Measurements from ENCODE around the gene GABBR2.

The GABBR2 gene

DNA sequence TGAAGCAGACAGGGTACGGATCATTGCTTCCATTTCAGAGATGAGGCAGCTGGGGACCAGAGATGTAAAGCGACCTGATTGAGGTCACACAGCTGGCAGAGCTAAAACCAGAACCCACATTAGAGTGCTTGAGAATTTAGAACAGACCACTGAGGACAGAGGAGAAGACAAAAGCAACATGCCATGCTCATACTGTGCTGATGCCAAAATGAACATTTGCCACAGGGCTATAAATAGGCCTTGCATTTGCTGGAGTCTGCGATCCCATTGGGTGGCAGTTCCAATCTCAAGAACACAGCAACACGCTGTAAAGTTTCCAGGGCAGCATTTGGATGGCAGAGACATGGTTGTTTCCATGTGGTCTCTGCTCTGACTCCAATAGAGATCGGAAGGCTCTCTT is 230.9 kb downstream of the GABBR2 start:
- Histone ChIP-seq H3K27ac (ENCODE audit: low read depth, low read length) (no peak overlapping the region), H4K12ac (ENCODE audit: low read depth, low read length) (no peak overlapping the region), H3K9ac (ENCODE audit: low read length) (no peak overlapping the region), H3K4ac (ENCODE audit: low read depth, low read length) (no peak overlapping the region), H3K18ac (ENCODE audit: low read length) (no peak overlapping the region), H3K9me3 (ENCODE audit: insufficient read depth, low read depth, low read length) (no peaks in the 10 kb centered on the region), H3K27me3 (ENCODE audit: insufficient read depth, low read length) (no peaks in the 10 kb centered on the region), H2AK5ac (ENCODE audit: low read length) (no peak overlapping the region), H3K79me2 (ENCODE audit: control insufficient read depth, insufficient read depth, low read length, poor library complexity) (no peaks in the 10 kb centered on the region), H3K4me1 (ENCODE audit: control insufficient read depth in 1 of 2, insufficient read depth in 2 of 2, low read length in 2 of 2) (peaks cover 0 to 3% of the 10 kb centered on the region in 2 experiments), H3K23ac (ENCODE audit: low read length) (no peak overlapping the region), H4K91ac (ENCODE audit: low read depth, low read length) (no peak overlapping the region), H3K36me3 (ENCODE audit: control insufficient read depth in 1 of 2, insufficient read depth in 2 of 2, low read length in 2 of 2) (no peaks in the 10 kb centered on the region), H3K4me2 (ENCODE audit: low read length) (no peak overlapping the region), H3K14ac (ENCODE audit: low read length) (no peak overlapping the region), H2BK5ac (ENCODE audit: low read depth, low read length, poor library complexity) (no peak overlapping the region), H4K8ac (ENCODE audit: low read depth, low read length) (no peak overlapping the region), H2AFZ (ENCODE audit: insufficient read depth, low read length, poor library complexity) (no peak overlapping the region), H3K79me1 (ENCODE audit: low read length) (no peaks in the 10 kb centered on the region), H2BK12ac (ENCODE audit: low read length) (no peak overlapping the region), H2BK120ac (ENCODE audit: insufficient read depth, low read length, poor library complexity) (no peak overlapping the region), H3K4me3 (ENCODE audit: low read depth, low read length) (no peak overlapping the region)
- no CpG with 5 or more reads among the region's 5 CpGs for WGBS (ENCODE audit: extremely low coverage, insufficient coverage, insufficient read length)
- DNase-seq = no peak

DNA sequence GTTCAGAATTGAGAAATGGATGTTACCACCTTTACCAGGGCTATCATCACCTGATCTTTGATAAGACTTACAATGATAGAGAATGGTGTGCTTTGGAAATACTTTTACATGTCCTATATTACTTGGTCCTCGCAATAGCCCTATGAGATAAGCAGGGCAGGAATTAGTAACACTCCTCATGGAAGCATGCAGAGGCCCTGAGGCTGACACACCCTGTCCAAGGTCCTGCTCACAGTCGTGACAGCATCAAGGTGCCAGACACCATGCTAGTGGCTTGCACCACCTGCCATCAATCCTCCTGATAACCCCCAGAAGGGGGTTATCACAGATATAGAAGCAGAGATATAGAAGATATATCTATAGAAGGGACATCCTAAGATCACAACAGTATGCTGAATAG is 236.5 kb downstream of the GABBR2 start:
- Histone ChIP-seq H2AK5ac (ENCODE audit: low read length) (no peak overlapping the region), H3K9ac (ENCODE audit: low read length) (no peak overlapping the region), H3K23ac (ENCODE audit: low read length) (no peak overlapping the region), H2AFZ (ENCODE audit: insufficient read depth, low read length, poor library complexity) (no peak overlapping the region), H4K8ac (ENCODE audit: low read depth, low read length) (no peak overlapping the region), H3K14ac (ENCODE audit: low read length) (no peak overlapping the region), H3K4ac (ENCODE audit: low read depth, low read length) (no peak overlapping the region), H3K27ac (ENCODE audit: low read depth, low read length) (no peak overlapping the region), H3K79me1 (ENCODE audit: low read length) (no peaks in the 10 kb centered on the region), H3K79me2 (ENCODE audit: control insufficient read depth, insufficient read depth, low read length, poor library complexity) (no peaks in the 10 kb centered on the region), H3K4me3 (ENCODE audit: low read depth, low read length) (no peak overlapping the region), H2BK12ac (ENCODE audit: low read length) (no peak overlapping the region), H3K4me1 (ENCODE audit: control insufficient read depth in 1 of 2, insufficient read depth in 2 of 2, low read length in 2 of 2) (no peaks in the 10 kb centered on the region), H3K4me2 (ENCODE audit: low read length) (no peak overlapping the region), H4K12ac (ENCODE audit: low read depth, low read length) (no peak overlapping the region), H3K18ac (ENCODE audit: low read length) (no peak overlapping the region), H2BK5ac (ENCODE audit: low read depth, low read length, poor library complexity) (no peak overlapping the region), H3K36me3 (ENCODE audit: control insufficient read depth in 1 of 2, insufficient read depth in 2 of 2, low read length in 2 of 2) (no peaks in the 10 kb centered on the region), H4K91ac (ENCODE audit: low read depth, low read length) (no peak overlapping the region), H3K27me3 (ENCODE audit: insufficient read depth, low read length) (no peaks in the 10 kb centered on the region), H2BK120ac (ENCODE audit: insufficient read depth, low read length, poor library complexity) (no peak overlapping the region), H3K9me3 (ENCODE audit: insufficient read depth, low read depth, low read length) (peaks cover 2% of the 10 kb centered on the region)
- peak; percentile 50 to 77 for DNase-seq
- WGBS (ENCODE audit: extremely low coverage, insufficient coverage, insufficient read length) = no CpG with 5 or more reads among the region's 2 CpGs

DNA sequence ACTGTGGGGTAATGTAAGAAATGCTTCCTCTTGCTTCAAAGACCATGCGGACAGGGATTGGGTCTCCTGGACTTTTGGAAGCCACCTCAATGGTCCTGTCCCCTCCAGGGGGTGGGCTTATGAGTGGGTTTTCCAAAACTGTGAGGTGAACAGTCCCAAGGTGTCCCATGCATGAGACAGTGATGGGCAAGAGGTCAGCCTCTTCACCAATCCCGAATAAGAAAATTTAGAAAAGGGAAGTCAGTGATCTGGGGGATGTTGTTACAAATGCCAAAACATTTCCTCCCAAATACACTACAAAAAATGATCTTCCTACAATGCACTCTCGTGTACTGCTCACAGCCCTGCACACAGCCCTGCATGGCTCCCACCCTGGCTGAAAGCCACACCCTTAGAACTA is 237.6 kb downstream of the GABBR2 start:
- H3K23ac ChIP-seq (ENCODE audit: low read length) = no peak overlapping the region
- H2BK5ac ChIP-seq (ENCODE audit: low read depth, low read length, poor library complexity) = no peak overlapping the region
- no peak overlapping the region for H4K12ac ChIP-seq (ENCODE audit: low read depth, low read length)
- no peak overlapping the region for H2AK5ac ChIP-seq (ENCODE audit: low read length)
- H3K18ac ChIP-seq (ENCODE audit: low read length) = no peak overlapping the region
- H3K9ac ChIP-seq (ENCODE audit: low read length) = no peak overlapping the region
- DNase-seq = no peak
- H2BK12ac ChIP-seq (ENCODE audit: low read length) = no peak overlapping the region
- no peak overlapping the region for H2AFZ ChIP-seq (ENCODE audit: insufficient read depth, low read length, poor library complexity)
- no peaks in the 10 kb centered on the region for H3K36me3 ChIP-seq (ENCODE audit: control insufficient read depth in 1 of 2, insufficient read depth in 2 of 2, low read length in 2 of 2)
- WGBS (ENCODE audit: extremely low coverage, insufficient coverage, insufficient read length) = no CpG with 5 or more reads among the region's 3 CpGs
- no peak overlapping the region for H4K91ac ChIP-seq (ENCODE audit: low read depth, low read length)
- H3K4me3 ChIP-seq (ENCODE audit: low read depth, low read length) = no peak overlapping the region
- no peak overlapping the region for H3K27ac ChIP-seq (ENCODE audit: low read depth, low read length)
- no peaks in the 10 kb centered on the region for H3K27me3 ChIP-seq (ENCODE audit: insufficient read depth, low read length)
- no peak overlapping the region for H3K14ac ChIP-seq (ENCODE audit: low read length)
- no peak overlapping the region for H3K4ac ChIP-seq (ENCODE audit: low read depth, low read length)
- no peak overlapping the region for H4K8ac ChIP-seq (ENCODE audit: low read depth, low read length)
- H3K9me3 ChIP-seq (ENCODE audit: insufficient read depth, low read depth, low read length) = peaks cover 2% of the 10 kb centered on the region
- no peak overlapping the region for H2BK120ac ChIP-seq (ENCODE audit: insufficient read depth, low read length, poor library complexity)
- no peak overlapping the region for H3K4me2 ChIP-seq (ENCODE audit: low read length)
- H3K79me1 ChIP-seq (ENCODE audit: low read length) = no peaks in the 10 kb centered on the region
- no peaks in the 10 kb centered on the region for H3K4me1 ChIP-seq (ENCODE audit: control insufficient read depth in 1 of 2, insufficient read depth in 2 of 2, low read length in 2 of 2)
- H3K79me2 ChIP-seq (ENCODE audit: control insufficient read depth, insufficient read depth, low read length, poor library complexity) = no peaks in the 10 kb centered on the region

DNA sequence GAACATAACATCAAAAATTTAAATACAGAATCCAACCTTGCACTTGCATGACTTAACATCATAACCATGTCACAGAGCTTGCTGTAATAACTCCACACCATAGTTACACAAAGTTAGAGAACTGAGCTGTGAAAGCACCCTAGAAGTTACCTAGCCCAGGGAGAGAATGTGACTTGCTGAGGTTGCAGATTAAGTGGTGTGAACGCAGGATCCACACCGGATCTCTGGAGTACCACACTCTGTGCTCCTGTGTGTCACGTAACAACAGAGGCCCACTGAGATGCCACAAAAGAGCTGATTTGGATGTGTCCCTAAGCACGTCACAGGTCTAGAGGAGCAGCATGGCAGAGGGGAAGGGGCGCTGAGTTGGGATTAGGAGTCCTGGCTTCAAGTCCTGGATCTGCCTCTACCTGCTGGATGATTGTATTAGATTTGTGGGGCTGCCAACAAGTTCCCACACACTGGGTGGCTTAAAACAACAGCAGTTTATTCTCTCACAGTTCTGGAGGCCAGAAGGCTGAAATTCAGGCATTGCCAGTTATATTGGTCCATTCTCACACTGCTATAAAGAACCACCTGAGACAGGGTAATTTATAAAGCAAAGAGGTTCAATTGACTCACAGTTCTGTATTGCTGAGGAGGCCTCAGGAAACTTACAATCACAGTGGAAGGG is 240.0 kb downstream of the GABBR2 start:
- Histone ChIP-seq H2BK120ac (ENCODE audit: insufficient read depth, low read length, poor library complexity) (no peak overlapping the region), H4K8ac (ENCODE audit: low read depth, low read length) (no peak overlapping the region), H3K18ac (ENCODE audit: low read length) (no peak overlapping the region), H2AK5ac (ENCODE audit: low read length) (no peak overlapping the region), H3K14ac (ENCODE audit: low read length) (no peak overlapping the region), H3K36me3 (ENCODE audit: control insufficient read depth in 1 of 2, insufficient read depth in 2 of 2, low read length in 2 of 2) (no peaks in the 10 kb centered on the region), H2BK5ac (ENCODE audit: low read depth, low read length, poor library complexity) (no peak overlapping the region), H3K9me3 (ENCODE audit: insufficient read depth, low read depth, low read length) (peaks cover 8% of the 10 kb centered on the region), H3K27me3 (ENCODE audit: insufficient read depth, low read length) (no peaks in the 10 kb centered on the region), H3K4me2 (ENCODE audit: low read length) (no peak overlapping the region), H3K23ac (ENCODE audit: low read length) (no peak overlapping the region), H4K12ac (ENCODE audit: low read depth, low read length) (no peak overlapping the region), H3K4ac (ENCODE audit: low read depth, low read length) (no peak overlapping the region), H4K91ac (ENCODE audit: low read depth, low read length) (no peak overlapping the region), H3K27ac (ENCODE audit: low read depth, low read length) (no peak overlapping the region), H2BK12ac (ENCODE audit: low read length) (no peak overlapping the region), H3K79me2 (ENCODE audit: control insufficient read depth, insufficient read depth, low read length, poor library complexity) (no peaks in the 10 kb centered on the region), H3K9ac (ENCODE audit: low read length) (no peak overlapping the region), H3K79me1 (ENCODE audit: low read length) (no peaks in the 10 kb centered on the region), H3K4me1 (ENCODE audit: control insufficient read depth in 1 of 2, insufficient read depth in 2 of 2, low read length in 2 of 2) (no peaks in the 10 kb centered on the region), H2AFZ (ENCODE audit: insufficient read depth, low read length, poor library complexity) (no peak overlapping the region), H3K4me3 (ENCODE audit: low read depth, low read length) (no peak overlapping the region)
- no peak for DNase-seq
- no CpG with 5 or more reads among the region's 5 CpGs for WGBS (ENCODE audit: extremely low coverage, insufficient coverage, insufficient read length)

Data from trophoblast cell (in vitro differentiated cells and primary cell).